ENCODE measurements around the gene NOX5.

NOX5 gene

GRCh38 chr15:69104050-69104750 is 89.7 kb downstream of the NOX5 start:
- no peaks in the 10 kb centered on the region for H3K9me3 ChIP-seq (ENCODE audit: control insufficient read depth, low read length)
- H3K4me3 ChIP-seq (ENCODE audit: extremely low read depth, insufficient read depth, low read length, poor library complexity, severe bottlenecking), result no peak overlapping the region
- no peak overlapping the region for H3K27ac ChIP-seq (ENCODE audit: low read depth, low read length, severe bottlenecking)
- H3K36me3 ChIP-seq (ENCODE audit: control insufficient read depth, insufficient read depth, low read length), result no peaks in the 10 kb centered on the region
- no peaks in the 10 kb centered on the region for H3K4me1 ChIP-seq (ENCODE audit: control insufficient read depth, insufficient read depth, low read length, poor library complexity, severe bottlenecking)
- WGBS, 2 experiments (ENCODE audit: insufficient coverage in 2 of 2), result 77 to 84% methylated on average over 5 to 8 of the region's 12 CpGs

DNA sequence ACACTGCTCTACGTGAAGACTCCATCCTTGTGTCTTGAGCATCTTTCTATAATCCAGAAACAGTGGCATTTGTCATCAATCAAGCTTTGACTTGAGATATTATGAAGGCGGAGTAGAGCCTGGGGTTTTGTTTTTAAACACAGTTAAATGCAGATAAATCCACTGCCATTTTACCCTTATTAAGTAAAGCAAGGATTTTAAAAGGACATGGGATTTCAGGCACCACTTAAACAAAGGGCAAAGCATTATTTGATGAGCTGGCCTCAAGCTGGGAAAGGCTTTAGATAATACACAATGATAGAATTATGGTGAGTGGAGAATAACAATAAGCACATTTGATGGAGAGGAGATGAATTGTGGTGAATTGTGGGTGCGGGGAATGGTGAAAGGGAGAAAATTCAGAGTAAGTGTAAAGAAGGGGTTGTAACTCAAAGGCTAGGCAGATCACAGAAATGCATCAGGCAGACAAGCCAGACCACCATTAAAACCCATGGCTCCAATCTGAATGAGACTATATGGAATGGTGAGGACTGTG is 91.0 kb downstream of the NOX5 start:
- H3K4me3 ChIP-seq (ENCODE audit: extremely low read depth, insufficient read depth, low read length, poor library complexity, severe bottlenecking), result no peak overlapping the region
- 95 to 100% methylated on average over 1 to 2 of the region's 3 CpGs for WGBS, 2 experiments (ENCODE audit: insufficient coverage in 2 of 2)
- H3K27ac ChIP-seq (ENCODE audit: low read depth, low read length, severe bottlenecking), result no peak overlapping the region
- no peaks in the 10 kb centered on the region for H3K4me1 ChIP-seq (ENCODE audit: control insufficient read depth, insufficient read depth, low read length, poor library complexity, severe bottlenecking)
- H3K36me3 ChIP-seq (ENCODE audit: control insufficient read depth, insufficient read depth, low read length), result no peaks in the 10 kb centered on the region
- no peaks in the 10 kb centered on the region for H3K9me3 ChIP-seq (ENCODE audit: control insufficient read depth, low read length)

- 89 to 94% methylated on average over 2 of the region's 4 CpGs for WGBS, 2 experiments (ENCODE audit: insufficient coverage in 2 of 2)
- no peaks in the 10 kb centered on the region for H3K4me1 ChIP-seq (ENCODE audit: control insufficient read depth, insufficient read depth, low read length, poor library complexity, severe bottlenecking)
- no peaks in the 10 kb centered on the region for H3K9me3 ChIP-seq (ENCODE audit: control insufficient read depth, low read length)
- no peak overlapping the region for H3K27ac ChIP-seq (ENCODE audit: low read depth, low read length, severe bottlenecking)
- no peak overlapping the region for H3K4me3 ChIP-seq (ENCODE audit: extremely low read depth, insufficient read depth, low read length, poor library complexity, severe bottlenecking)
- H3K36me3 ChIP-seq (ENCODE audit: control insufficient read depth, insufficient read depth, low read length), result no peaks in the 10 kb centered on the region
These were observed 92.6 kb downstream of the NOX5 start for GRCh38 chr15:69107025-69107620.

All from mesodermal cell (in vitro differentiated cells).